DOHH2 (cell line): Measurements from ENCODE around the gene FGGY.

Experiments used
- CTCF ChIP-seq: fragments of 200-600 bp; sonication (generic); IDR thresholded peaks from one replicate; pipeline ENCODE4 v1.5.1; 2014; ENCODE audit warnings: antibody characterized with exemption, mild to moderate bottlenecking, low read depth, low read length; ENCODE audit not compliant: poor library complexity, severe bottlenecking
- EZH2phosphoT487 ChIP-seq: fragments of 200-600 bp; sonication (generic); IDR thresholded peaks from 2 replicates; pipeline ENCODE4 v1.6.1; 2017; ENCODE audit warnings: borderline replicate concordance, mild to moderate bottlenecking, antibody characterized with exemption, low read length, moderate library complexity, mixed read lengths

DNA sequence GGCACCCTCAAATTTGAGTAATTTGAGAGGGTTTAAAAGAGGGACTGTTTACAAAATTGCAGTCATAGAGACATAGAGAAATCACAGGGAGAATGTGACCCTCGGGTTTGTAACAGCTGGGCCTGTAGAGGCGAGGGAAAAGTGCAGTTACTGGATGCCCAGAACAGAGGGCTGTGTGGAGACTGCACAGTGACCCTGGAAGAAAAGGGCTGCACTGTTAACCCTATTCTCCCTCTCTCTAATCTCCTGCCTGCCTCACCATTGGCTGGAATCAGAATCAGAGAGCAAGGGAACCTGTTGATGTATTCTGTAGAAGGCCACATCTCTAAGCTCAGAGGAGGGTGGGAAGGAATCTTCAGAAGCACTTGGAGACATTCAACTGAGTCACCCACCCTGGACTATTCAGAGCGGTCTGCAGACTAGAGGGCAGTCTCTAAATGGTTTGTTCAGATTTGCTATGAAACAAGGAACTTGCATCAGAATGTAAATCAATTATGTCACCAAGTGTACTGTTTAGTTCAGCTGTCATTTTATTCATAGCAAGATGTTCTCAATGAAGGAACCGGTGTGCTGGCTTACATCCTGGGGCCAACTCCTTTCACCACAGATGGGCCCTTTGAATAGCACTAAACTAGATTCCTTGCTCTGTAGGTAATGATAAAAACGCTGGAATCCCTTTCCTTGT is 385.6 kb downstream of the FGGY start:
- TF ChIP-seq CTCF = no peak
- no peak for TF ChIP-seq EZH2phosphoT487
